ENCODE measurements around the gene PAX5. TPM values are rescaled to one million over a fixed set of nuclear protein-coding genes. Genes with fewer than 3 reads are reported as not detected.

PAX5 gene
- total RNA-seq, 4 donors from 2014 or later = under 0.01 to 0.29 TPM; not detected in 2

Small RNA genes within 50 kb of the gene (small RNA-seq; reads per million reads assigned to genes)
- gene MIR4475 (0 reads per million in 4 donors), gene MIR4476 (0 reads per million in 4 donors), gene MIR4540 (0 reads per million in 4 donors)

Other genes starting within 250 kb of the PAX5 start
- gene ZCCHC7, start 86.3 kb upstream of the PAX5 start, total RNA-seq = 10 to 100 TPM in 3 of 4 donors, 1 to 10 TPM in 1; 6.1 to 21.6 (median 13.0) TPM

Data from esophagus squamous epithelium (tissue), 4 donors.